Hematopoietic multipotent progenitor cell treated with erythropoietin and hydrocortisone succinate and interleukin-3 and kit ligand, for 4 days (in vitro differentiated cells): ENCODE measurements around the gene FBP2.
A peak's percentile ranks its signal among the peaks of the same experiment; 100 is the strongest.

ENCODE experiments used
- DNase-seq: peaks from one replicate; pipeline ENCODE4 v3.0.0-alpha.2; 2015

Gene FBP2

DNA sequence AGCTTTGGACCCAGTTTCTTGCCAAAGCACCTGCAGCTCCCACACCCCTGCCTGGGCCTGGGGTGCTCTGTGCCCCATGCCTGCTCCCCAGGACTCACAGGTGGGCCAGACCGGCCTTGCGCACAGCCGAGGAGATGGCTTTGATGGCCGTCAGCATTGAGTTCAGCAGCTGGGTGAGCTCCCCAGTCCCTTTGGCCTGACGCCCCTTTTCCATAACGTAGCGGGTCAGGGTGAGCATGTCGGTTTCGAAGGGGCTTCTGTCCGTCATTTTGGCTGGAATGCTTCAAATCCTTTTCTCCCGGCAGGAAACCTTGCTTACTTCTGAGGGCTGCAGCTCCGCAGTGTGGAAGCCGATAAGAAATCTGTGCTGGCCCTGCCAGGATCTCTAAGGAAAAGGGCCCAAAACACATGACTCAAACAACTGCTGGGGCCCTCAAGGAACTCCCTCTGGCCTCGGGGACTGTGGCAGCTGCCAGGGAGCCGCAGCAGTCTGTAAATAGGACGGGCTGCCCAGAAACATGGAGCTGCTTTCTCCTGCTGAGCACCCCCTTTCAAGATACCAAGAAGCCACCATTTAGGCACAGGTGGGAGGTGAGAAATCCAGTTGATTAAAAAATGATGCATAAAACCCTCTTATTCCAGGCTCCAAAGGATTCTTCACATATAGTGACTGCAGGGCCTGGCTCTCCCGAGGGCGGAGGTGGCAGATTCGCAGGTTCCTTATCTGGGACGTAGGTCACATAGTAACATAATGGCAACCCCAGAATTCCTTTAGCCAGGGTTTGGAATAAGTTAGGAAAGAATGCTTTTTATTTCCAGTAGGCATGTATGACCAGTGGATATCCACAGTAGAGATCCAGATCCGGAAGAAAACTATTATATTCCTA lies at the start of gene FBP2:
Gene FBP2, minus strand, starts transcription at position 366 of the 887 bp plus-strand sequence. Its CDS starts 98 bp downstream, at position 268.
- DNase-seq, result no peak

GRCh38 chr9:94643176-94643575 lies 49.6 kb upstream of the FBP2 start:
- no peak for DNase-seq

DNA sequence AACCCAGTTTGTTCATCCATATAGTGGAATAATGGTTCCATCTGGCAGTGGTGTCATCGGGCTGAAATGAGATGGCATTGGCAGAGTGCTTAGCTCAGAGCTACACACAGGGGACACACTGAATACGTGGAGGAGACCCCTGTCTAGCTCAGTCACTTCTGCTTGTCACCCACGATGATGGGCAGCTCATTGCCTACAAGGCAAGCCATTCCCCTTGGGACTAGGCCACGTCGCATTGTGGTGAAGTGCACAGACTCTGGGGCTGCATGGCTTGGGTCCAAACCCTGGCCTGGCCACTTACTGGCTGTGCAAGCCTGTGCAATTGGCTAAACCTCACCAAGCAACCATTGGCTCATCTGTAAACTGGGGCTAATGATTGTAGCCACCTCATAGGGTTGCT lies 48.9 kb upstream of the FBP2 start:
- no peak for DNase-seq

- no peak for DNase-seq
Measured at GRCh38 chr9:94639999-94640376, 46.4 kb upstream of the FBP2 start.

GRCh38 chr9:94639061-94639998 lies 45.7 kb upstream of the FBP2 start, which contains the start of gene FBP1:
Gene FBP1 (minus strand): TSS chr9:94639518. CDS start chr9:94639310, 208 bp downstream.
- DNase-seq, result peak; percentile 73

DNA sequence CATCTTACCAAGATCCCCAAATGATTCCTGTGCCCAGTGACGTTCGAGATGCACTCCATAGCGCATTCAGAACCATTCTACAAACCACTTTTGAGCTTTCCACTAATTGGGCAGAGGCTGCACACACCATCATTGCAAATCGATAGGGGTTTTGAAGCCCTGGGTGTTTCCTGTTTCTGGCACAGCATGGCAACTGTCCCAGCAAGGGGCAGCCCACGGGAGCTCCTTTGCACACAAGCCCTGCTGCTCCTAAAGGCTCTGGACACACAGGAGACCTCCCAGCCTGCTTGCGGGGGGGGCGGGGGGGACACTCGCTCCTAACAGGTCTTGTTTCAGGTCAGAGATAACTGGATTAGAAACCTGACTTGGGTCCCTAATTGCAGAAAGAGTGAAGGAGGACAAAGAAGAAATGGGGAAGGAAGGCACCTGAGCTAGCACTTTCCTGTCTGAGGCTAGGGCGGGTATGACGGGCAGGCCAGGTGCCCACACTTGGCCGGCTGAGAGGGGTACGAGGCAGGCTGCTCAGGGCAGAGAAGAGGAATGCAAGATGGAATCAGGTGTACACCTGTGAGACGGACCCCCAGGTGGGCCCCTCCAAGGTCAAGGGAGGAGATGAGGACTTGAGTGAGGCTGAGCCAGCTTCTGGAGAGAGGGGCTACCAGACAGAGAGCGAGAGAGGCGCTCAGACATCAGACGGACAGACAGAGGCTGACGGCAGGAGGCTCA lies 44.9 kb upstream of the FBP2 start:
- DNase-seq, result no peak

DNA sequence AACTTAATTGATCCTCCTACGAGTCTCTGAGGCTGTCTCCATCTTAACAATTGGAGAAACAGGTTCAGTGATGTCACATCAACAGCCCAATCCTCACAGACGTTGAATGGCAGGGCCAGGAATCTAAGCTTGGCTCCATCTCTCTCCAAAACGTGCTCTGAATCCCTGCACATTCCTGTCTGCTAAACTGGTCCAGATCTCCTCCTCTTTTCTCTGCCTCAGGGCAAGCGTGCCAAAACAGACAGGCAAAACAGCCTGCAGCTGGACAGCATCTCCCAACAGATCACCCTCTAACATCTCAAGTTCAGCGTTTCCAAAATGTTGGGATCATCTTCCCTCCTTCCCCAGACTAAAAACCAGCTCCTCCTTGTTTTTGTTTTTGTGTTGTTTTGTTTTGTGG lies 39.1 kb upstream of the FBP2 start:
- no peak for DNase-seq

- no peak for DNase-seq
Measured at GRCh38 chr9:94631599-94631998, 38.0 kb upstream of the FBP2 start.

DNA sequence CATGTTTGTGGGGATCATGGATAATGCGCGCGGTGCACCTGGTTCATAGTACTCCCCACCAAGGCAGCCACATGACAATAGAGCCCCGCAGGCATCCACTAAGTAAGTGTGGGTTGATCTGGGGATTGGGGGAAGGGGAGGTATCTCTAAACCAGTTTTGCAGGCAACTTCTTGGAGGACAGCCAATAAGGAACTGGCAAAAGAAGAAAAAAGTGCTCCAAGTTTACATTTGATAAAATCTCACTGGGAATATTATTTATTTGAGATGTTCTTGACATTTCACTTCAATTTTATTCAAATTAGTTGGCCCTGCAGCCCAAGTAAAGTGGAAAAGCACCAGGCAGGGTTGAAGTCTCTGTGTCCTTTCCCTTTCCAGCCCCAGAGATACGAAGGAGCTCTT lies 37.2 kb upstream of the FBP2 start:
- DNase-seq, result no peak

DNA sequence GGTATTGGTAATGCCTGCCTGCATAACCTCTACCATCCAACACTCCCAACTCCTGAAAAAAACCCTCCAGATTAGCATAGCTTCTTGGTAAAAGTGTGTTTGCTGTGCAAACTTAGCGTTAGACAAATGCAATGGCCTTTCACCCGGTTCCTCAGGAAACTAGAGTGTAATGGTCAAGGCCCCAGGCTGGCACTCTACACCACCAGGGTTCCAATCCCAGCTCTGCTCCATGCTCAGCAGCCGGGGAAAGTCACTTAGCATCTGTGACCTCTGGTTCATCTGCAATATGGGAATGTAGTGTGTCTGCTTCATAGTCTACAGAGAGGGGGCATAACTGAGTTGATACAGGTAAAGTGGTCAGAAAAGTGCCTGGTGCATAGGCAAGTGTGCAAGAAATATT lies 36.7 kb upstream of the FBP2 start:
- no peak for DNase-seq

DNA sequence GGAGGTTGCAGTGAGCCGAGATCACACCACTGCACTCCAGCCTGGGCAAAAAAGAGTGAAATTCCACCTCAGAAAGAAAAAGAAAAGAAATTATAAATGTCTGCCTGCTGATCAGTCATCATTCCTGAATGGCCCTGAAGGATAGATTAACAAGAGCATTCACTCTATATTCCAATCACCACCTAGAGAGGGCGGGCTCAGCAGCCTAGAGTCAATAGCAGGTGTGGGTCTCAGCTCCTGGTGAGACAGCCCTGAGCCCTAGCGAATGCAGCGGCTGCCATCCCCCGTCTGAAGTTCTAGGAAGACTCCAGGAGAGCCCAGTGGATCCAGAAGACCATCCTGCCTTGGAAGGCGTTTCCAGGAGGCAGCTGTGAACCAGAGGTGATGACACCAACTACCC lies 33.7 kb upstream of the FBP2 start:
- DNase-seq, result no peak

DNA sequence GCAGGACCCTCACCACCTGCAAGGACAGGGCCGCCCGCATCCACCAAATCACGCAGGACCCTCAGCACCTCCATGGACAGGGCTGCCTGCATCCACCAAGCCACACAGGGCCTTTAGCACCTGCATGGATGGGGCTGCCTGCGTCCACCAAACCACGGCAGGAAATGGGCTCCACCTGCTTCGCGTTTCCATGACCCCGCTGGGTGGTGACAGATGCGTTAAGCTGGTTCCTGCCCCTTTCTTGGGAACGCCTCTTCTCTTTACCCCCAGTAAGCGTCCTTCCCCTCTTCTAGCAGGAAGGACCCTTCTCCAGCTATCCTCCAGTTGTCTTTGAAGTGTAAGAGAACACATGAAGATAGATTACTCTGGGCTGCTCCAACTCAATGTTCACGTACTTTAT lies 32.2 kb upstream of the FBP2 start:
- DNase-seq, result no peak

- no peak for DNase-seq
Measured at GRCh38 chr9:94624629-94625028, 31.0 kb upstream of the FBP2 start.

DNA sequence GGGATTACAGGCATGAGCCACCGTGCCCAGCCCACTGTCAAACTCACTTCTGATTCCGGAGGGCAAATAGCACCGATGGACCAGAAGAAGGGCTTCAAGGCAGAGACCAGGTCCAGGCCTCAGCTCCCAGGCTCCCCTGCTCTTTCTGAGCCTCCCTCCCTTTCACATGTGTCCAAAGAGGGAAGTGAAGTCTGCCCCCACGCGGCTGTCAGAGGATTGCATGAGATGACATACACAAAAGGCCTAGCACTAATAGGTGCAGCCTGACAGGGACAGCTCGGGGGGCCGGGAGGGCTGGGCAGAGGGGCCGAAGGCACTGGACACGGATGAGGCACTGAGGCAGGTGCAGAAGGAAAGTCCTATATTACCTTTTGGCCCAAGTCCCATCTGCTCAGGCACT lies 29.6 kb upstream of the FBP2 start:
- DNase-seq, result peak; percentile 75

GRCh38 chr9:94622087-94622800 lies 28.6 kb upstream of the FBP2 start:
- DNase-seq, result no peak

DNA sequence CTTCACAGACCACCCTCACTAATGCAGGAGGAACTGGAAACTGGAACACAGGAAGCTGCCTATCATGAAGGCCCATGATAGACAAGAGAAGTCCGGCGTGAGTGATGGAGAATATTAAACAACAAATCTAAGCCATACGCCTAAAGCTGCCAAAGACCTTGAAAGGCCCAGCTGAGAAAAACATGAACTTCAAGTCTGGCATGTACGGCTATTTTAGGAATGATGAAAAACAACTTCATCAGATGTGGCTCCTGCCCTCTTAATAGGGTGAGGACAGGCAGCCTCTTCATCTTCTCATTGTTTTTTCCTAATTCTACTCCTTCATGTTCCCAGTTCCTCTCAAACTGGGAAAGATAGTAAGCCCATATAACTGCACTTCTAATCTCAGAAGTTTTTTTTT lies 25.4 kb upstream of the FBP2 start:
- DNase-seq, result no peak

DNA sequence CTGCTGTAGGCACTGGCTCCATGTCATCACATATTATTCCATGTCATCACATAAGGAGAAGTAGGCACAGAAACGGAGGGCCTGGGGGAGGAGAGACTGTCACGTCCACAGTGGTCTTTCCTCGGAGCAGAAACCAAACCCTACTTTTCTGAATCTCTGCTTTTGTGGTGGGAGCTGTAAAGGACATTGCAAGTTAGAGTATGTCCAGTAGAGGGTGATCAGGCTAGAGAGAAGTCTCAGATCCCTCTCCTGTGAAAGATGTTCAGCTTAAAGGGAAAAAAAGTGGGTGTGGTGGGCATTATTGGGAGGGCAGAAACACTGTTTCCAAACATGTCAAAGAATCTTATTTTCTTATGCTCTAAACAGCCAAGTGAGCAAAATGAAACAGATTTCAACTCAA lies 19.4 kb upstream of the FBP2 start:
- DNase-seq, result peak; percentile 15

DNA sequence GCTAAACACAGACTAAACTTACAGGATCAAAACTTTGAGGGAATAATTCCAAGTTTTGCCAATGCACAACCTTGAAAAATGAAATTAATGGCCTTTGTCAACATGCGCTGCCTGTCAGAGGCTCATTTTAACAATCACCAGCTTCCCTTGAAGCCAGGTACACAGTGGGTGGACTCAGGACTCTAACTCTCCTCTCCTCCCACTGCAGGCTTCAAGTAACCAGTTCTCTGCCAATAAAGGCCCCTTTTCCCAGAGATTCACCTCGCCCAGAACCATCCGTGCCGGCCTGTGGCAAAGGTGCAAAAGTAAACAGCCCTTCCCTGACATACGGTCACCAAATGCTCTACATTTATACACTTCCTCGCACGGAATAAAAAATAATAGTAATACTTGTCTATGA lies 18.4 kb upstream of the FBP2 start:
- no peak for DNase-seq

DNA sequence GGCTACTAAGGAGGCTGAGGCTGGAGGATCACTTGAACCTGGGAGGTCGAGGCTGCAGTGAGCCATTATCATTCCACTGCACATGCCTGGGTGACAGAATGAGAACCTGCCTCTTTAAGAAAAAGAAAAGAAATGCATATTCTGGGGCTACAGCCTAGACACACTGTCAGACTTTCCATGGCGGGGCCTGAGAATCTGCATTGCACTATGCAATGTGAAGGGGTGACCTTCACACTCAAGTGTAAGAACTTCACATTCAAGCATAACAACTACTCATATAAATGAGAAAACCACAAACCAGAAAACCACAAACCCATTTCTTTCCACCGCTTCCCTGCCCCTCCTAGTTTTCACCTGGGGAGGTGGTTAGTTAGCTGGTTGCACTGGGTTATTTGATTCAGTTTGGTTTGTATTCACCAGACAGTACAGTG lies 18.0 kb upstream of the FBP2 start:
- peak; percentile 6 for DNase-seq

GRCh38 chr9:94610181-94610606 lies 16.6 kb upstream of the FBP2 start:
- DNase-seq, result no peak

DNA sequence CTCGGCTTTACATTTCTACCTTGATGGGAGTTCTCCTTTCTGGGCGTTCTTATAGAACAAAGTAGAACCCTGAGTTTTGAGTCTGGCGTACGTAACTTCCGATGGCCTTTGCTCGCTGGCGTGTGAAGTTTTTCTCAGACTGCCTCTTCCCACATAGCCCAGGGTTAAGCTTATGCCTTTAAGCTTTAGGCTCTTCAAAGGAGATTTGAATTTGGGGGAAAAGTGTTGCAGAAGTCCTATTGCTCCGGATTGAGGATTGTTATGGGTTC lies 13.7 kb upstream of the FBP2 start:
- no peak for DNase-seq

DNA sequence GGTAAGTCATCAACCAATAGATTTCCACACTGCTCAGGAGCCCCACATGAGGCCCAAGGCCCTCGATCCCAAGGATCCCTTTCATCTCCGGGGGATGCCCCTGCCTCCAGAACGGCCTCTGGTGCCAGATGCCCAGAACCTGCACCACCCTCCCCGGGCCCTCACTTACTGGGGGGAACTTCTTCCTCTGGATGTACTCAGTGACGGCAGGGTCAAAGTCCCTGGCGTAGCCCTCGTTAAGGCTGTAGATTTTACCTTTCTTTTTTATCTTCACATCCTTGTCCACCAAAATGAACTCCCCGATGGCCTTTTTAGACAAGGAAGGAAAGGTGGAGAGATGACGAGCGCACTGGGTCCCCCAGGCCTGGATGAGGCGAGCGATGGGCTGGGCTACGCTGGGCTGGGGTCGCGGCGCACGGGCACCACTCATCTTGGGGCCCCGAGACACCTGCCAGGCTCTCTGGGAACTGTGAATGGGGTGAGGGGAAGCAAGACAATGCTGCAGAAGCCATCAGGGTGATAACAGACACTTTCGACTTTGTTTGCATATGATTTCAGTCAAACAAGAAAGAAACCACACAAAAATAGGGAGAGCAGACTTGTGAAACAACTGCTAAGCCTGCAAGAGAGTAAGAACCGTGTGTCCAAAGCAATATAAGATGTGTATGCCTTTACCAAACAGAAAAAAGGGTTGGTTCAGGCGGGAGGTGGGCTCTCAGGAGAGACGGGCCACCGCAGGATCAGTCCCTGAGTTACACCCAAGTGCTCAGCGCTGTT lies 13.2 kb upstream of the FBP2 start:
- no peak for DNase-seq
